ENCODE results near the gene SIGLECL1. TPM values are rescaled to one million over a fixed set of nuclear protein-coding genes. Genes with fewer than 3 reads are reported as not detected.

SIGLECL1 gene
- total and polyA plus RNA-seq, 9 of the 15 experiments (the other 6 are each of a cell fraction or from before 2014, with no cell fraction given): not detected

DNA sequence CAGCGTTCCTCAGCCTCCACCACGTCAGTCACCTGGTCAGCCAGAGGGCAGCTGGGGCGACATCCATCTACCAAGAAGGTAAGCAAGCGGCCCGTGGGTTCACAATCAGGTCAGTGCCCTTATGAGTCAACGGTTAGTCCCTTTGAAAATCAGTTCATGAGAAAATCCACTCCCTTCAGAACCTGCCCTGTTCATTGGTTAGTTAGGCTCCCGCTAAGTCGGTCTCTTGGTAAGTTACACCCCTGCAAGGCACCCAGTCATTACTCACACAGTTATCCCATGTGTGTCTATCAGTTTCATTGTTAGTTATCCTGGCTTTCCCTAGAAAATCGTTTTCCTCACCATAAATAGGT lies 564 bp downstream of the SIGLECL1 start:
- H3K9me1 ChIP-seq (ENCODE audit: control insufficient read depth, insufficient read depth, low read length): no peaks in the 10 kb centered on the region
- no peaks in the 10 kb centered on the region for H3K36me3 ChIP-seq (ENCODE audit: control insufficient read depth, insufficient read depth, low read length)
- DNase-seq (ENCODE audit: extremely low read depth in 1 of 4, low spot score in 3 of 4) (no peak), ATAC-seq (no peak), FAIRE-seq (no peak)
- no TSS peak for BruUV-seq (replicated peaks)
- no peak overlapping the region for H3K4me3 ChIP-seq
- ChIA-PET POLR2A (no interaction called here), CTCF (ENCODE audit: low intra/inter-chr PET ratio) (no interaction called here)
- no peaks in the 10 kb centered on the region for H3K27me3 ChIP-seq (ENCODE audit: control insufficient read depth in 2 of 2, insufficient read depth in 2 of 2, low read length in 2 of 2)
- no peaks in the 10 kb centered on the region for H4K20me1 ChIP-seq (replicated peaks; ENCODE audit: control insufficient read depth, insufficient read depth, low read length)
- no peak overlapping the region for H2AFZ ChIP-seq (ENCODE audit: low read depth, low read length)
- H3K9me3 ChIP-seq (replicated peaks; ENCODE audit: control insufficient read depth, insufficient read depth, low read depth, low read length): no peaks in the 10 kb centered on the region
- no peaks in the 10 kb centered on the region for H3K79me2 ChIP-seq (ENCODE audit: control insufficient read depth, insufficient read depth, low read length)
- no peak overlapping the region for H3K4me2 ChIP-seq (ENCODE audit: insufficient read depth, low read length)
- no peak overlapping the region for H3K9ac ChIP-seq (ENCODE audit: insufficient read depth in 1 of 2, low read depth in 2 of 2, low read length in 2 of 2)
- WGBS (ENCODE audit: insufficient coverage, low coverage, missing lambda C conversion rate): 48% methylated on average over 9 of the region's 9 CpGs
- in situ Hi-C loops (cut with MboI) (no loop called here), intact Hi-C loops (cut with micrococcal nuclease) (no loop called here)
- H3K4me1 ChIP-seq (replicated peaks in 1 of 2; ENCODE audit: control insufficient read depth in 2 of 2, insufficient read depth in 2 of 2, low read length in 2 of 2): peaks cover 0 to 1% of the 10 kb centered on the region in 2 experiments; a peak in 1 of 5 replicates
- no peak overlapping the region for H3K27ac ChIP-seq (ENCODE audit: extremely low read depth, low read depth, low read length)
- TF ChIP-seq KDM5B (IDR thresholded peaks at IDR 0.05; ENCODE audit: insufficient replicate concordance, low read depth, low read length) (no peak), TCF7 (IDR thresholded peaks at IDR 0.05; ENCODE audit: borderline replicate concordance) (no peak), PHB (CRISPR knock-in tag; IDR thresholded peaks at IDR 0.05) (no peak), NR0B1 (IDR thresholded peaks at IDR 0.05; ENCODE audit: partially characterized antibody) (no peak), TOE1 (IDR thresholded peaks at IDR 0.05; ENCODE audit: borderline replicate concordance) (no peak), TOE1 (CRISPR knock-in tag; IDR thresholded peaks at IDR 0.05; ENCODE audit: borderline replicate concordance, low read depth) (no peak), PHF21A (IDR thresholded peaks at IDR 0.05; ENCODE audit: borderline replicate concordance, low read depth) (no peak), ZNF695 (CRISPR knock-in tag; IDR thresholded peaks at IDR 0.05) (no peak), ZC3H4 (CRISPR knock-in tag; IDR thresholded peaks at IDR 0.05; ENCODE audit: borderline replicate concordance) (no peak), SRSF3 (IDR thresholded peaks at IDR 0.05; ENCODE audit: insufficient read depth, low read length) (no peak), ZNF57 (CRISPR knock-in tag; IDR thresholded peaks at IDR 0.05) (no peak), SMARCA5 (IDR thresholded peaks at IDR 0.05) (no peak), PPARD (CRISPR knock-in tag; IDR thresholded peaks at IDR 0.05) (no peak), GTF2F1 (IDR thresholded peaks at IDR 0.05; ENCODE audit: low read depth, low read length) (no peak), SETDB1 (IDR thresholded peaks at IDR 0.05; ENCODE audit: low read length) (no peak)
- TF ChIP-seq, protein P1, sequence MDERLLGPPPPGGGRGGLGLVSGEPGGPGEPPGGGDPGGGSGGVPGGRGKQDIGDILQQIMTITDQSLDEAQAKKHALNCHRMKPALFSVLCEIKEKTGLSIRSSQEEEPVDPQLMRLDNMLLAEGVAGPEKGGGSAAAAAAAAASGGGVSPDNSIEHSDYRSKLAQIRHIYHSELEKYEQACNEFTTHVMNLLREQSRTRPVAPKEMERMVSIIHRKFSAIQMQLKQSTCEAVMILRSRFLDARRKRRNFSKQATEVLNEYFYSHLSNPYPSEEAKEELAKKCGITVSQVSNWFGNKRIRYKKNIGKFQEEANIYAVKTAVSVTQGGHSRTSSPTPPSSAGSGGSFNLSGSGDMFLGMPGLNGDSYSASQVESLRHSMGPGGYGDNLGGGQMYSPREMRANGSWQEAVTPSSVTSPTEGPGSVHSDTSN (CRISPR knock-in tag; IDR thresholded peaks at IDR 0.05; ENCODE audit: low read depth): no peak
- TF ChIP-seq, protein P1 (tag; conservative IDR thresholded peaks at IDR 0.05; ENCODE audit: low read depth): no peak
- TF ChIP-seq, protein P2, sequence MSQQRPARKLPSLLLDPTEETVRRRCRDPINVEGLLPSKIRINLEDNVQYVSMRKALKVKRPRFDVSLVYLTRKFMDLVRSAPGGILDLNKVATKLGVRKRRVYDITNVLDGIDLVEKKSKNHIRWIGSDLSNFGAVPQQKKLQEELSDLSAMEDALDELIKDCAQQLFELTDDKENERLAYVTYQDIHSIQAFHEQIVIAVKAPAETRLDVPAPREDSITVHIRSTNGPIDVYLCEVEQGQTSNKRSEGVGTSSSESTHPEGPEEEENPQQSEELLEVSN (IDR thresholded peaks at IDR 0.05; ENCODE audit: borderline replicate concordance in 1 of 2, extremely low read depth in 1 of 2, insufficient read depth in 1 of 2, insufficient read length in 1 of 2, low read depth in 1 of 2, low read length in 1 of 2, poor library complexity in 1 of 2, severe bottlenecking in 1 of 2): no peak
